ENCODE measurements around the gene MRPL4. TPM values are rescaled to one million over a fixed set of nuclear protein-coding genes. Genes with fewer than 3 reads are reported as not detected.

The MRPL4 gene
- total and polyA plus RNA-seq, 2 of the 13 experiments (the other 11 are each of a cell fraction or from before 2014, with no cell fraction given): 40.6 to 42.5 TPM

DNA sequence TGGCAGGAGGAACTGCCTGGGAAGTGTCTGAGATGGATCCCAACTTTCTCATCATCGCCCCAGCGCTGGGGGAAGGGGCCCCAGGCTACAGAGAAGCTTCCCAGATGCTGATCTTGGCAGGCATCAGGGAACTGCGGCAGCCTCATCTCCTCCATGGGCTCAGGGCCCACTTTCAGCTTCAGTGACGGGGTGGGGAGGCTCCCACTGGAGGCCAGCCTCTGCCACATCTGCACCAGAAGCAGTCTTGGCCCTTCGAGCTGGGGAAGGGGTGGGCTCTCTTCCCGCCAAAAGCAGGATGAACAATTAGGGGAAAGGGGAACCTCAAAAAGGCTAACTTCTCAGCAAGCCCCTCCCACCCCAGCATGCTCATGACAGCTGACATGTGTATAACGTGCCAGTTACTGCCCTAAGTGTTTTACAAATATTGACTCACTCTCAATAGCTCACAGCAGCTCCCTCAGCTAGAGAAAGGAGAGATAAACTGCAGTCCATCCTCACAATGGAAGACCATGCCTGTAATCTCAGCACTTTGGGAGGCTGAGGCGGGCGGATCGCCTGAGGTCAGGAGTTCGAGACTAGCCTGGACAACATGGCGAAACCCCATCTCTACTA, 13.7 kb upstream of the MRPL4 start (continued):
- TF ChIP-seq, protein P1, sequence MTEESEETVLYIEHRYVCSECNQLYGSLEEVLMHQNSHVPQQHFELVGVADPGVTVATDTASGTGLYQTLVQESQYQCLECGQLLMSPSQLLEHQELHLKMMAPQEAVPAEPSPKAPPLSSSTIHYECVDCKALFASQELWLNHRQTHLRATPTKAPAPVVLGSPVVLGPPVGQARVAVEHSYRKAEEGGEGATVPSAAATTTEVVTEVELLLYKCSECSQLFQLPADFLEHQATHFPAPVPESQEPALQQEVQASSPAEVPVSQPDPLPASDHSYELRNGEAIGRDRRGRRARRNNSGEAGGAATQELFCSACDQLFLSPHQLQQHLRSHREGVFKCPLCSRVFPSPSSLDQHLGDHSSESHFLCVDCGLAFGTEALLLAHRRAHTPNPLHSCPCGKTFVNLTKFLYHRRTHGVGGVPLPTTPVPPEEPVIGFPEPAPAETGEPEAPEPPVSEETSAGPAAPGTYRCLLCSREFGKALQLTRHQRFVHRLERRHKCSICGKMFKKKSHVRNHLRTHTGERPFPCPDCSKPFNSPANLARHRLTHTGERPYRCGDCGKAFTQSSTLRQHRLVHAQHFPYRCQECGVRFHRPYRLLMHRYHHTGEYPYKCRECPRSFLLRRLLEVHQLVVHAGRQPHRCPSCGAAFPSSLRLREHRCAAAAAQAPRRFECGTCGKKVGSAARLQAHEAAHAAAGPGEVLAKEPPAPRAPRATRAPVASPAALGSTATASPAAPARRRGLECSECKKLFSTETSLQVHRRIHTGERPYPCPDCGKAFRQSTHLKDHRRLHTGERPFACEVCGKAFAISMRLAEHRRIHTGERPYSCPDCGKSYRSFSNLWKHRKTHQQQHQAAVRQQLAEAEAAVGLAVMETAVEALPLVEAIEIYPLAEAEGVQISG (CRISPR knock-in tag; IDR thresholded peaks at IDR 0.05): peak; percentile 21; the same call in 1 of the 2 replicates
- no peak for TF ChIP-seq ARHGAP35 (CRISPR knock-in tag; IDR thresholded peaks at IDR 0.05; ENCODE audit: borderline replicate concordance)
- TF ChIP-seq, protein P2, sequence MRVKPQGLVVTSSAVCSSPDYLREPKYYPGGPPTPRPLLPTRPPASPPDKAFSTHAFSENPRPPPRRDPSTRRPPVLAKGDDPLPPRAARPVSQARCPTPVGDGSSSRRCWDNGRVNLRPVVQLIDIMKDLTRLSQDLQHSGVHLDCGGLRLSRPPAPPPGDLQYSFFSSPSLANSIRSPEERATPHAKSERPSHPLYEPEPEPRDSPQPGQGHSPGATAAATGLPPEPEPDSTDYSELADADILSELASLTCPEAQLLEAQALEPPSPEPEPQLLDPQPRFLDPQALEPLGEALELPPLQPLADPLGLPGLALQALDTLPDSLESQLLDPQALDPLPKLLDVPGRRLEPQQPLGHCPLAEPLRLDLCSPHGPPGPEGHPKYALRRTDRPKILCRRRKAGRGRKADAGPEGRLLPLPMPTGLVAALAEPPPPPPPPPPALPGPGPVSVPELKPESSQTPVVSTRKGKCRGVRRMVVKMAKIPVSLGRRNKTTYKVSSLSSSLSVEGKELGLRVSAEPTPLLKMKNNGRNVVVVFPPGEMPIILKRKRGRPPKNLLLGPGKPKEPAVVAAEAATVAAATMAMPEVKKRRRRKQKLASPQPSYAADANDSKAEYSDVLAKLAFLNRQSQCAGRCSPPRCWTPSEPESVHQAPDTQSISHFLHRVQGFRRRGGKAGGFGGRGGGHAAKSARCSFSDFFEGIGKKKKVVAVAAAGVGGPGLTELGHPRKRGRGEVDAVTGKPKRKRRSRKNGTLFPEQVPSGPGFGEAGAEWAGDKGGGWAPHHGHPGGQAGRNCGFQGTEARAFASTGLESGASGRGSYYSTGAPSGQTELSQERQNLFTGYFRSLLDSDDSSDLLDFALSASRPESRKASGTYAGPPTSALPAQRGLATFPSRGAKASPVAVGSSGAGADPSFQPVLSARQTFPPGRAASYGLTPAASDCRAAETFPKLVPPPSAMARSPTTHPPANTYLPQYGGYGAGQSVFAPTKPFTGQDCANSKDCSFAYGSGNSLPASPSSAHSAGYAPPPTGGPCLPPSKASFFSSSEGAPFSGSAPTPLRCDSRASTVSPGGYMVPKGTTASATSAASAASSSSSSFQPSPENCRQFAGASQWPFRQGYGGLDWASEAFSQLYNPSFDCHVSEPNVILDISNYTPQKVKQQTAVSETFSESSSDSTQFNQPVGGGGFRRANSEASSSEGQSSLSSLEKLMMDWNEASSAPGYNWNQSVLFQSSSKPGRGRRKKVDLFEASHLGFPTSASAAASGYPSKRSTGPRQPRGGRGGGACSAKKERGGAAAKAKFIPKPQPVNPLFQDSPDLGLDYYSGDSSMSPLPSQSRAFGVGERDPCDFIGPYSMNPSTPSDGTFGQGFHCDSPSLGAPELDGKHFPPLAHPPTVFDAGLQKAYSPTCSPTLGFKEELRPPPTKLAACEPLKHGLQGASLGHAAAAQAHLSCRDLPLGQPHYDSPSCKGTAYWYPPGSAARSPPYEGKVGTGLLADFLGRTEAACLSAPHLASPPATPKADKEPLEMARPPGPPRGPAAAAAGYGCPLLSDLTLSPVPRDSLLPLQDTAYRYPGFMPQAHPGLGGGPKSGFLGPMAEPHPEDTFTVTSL (CRISPR knock-in tag; IDR thresholded peaks at IDR 0.05; ENCODE audit: borderline replicate concordance): peak; percentile 57; the same call in 1 of the 2 replicates
- TF ChIP-seq, protein P3, sequence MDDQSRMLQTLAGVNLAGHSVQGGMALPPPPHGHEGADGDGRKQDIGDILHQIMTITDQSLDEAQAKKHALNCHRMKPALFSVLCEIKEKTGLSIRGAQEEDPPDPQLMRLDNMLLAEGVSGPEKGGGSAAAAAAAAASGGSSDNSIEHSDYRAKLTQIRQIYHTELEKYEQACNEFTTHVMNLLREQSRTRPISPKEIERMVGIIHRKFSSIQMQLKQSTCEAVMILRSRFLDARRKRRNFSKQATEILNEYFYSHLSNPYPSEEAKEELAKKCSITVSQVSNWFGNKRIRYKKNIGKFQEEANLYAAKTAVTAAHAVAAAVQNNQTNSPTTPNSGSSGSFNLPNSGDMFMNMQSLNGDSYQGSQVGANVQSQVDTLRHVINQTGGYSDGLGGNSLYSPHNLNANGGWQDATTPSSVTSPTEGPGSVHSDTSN (CRISPR knock-in tag; IDR thresholded peaks at IDR 0.05; ENCODE audit: borderline replicate concordance): no peak
- TF ChIP-seq, protein P4, sequence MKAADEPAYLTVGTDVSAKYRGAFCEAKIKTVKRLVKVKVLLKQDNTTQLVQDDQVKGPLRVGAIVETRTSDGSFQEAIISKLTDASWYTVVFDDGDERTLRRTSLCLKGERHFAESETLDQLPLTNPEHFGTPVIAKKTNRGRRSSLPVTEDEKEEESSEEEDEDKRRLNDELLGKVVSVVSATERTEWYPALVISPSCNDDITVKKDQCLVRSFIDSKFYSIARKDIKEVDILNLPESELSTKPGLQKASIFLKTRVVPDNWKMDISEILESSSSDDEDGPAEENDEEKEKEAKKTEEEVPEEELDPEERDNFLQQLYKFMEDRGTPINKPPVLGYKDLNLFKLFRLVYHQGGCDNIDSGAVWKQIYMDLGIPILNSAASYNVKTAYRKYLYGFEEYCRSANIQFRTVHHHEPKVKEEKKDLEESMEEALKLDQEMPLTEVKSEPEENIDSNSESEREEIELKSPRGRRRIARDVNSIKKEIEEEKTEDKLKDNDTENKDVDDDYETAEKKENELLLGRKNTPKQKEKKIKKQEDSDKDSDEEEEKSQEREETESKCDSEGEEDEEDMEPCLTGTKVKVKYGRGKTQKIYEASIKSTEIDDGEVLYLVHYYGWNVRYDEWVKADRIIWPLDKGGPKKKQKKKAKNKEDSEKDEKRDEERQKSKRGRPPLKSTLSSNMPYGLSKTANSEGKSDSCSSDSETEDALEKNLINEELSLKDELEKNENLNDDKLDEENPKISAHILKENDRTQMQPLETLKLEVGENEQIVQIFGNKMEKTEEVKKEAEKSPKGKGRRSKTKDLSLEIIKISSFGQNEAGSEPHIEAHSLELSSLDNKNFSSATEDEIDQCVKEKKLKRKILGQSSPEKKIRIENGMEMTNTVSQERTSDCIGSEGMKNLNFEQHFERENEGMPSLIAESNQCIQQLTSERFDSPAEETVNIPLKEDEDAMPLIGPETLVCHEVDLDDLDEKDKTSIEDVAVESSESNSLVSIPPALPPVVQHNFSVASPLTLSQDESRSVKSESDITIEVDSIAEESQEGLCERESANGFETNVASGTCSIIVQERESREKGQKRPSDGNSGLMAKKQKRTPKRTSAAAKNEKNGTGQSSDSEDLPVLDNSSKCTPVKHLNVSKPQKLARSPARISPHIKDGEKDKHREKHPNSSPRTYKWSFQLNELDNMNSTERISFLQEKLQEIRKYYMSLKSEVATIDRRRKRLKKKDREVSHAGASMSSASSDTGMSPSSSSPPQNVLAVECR (CRISPR knock-in tag; IDR thresholded peaks at IDR 0.05; ENCODE audit: borderline replicate concordance): peak; percentile 43; the same call in 1 of the 2 replicates

Data from HepG2 (cell line).